SKM-1 (cell line): Measurements from ENCODE around the gene HAUS7.

Experiments
- DNase-seq: peaks from one replicate; lab custom pipeline; 2025; ENCODE audit not compliant: unreplicated experiment; lab: John Stamatoyannopoulos, UW

Gene HAUS7

DNA sequence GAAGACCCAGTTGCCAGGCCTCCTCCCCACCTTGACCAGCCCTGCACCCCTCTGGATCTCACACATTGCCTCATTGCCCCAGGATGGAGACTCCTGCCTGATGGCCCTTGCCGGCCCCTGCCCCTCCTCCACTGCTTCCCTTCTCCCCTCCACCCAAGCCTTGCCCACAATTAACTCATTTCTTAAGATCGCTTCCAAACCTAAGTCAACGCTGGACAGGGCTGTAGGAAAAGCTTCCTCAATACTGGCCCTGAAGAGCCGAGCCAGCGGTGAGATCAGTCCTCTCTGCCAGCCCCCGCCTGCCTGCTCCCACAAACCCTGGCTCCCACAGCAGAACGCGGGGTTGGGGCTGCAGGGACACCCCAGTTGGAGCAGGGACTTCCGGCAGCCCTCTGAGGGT, 7.5 kb upstream of the HAUS7 start:
- DNase-seq = no peak

DNA sequence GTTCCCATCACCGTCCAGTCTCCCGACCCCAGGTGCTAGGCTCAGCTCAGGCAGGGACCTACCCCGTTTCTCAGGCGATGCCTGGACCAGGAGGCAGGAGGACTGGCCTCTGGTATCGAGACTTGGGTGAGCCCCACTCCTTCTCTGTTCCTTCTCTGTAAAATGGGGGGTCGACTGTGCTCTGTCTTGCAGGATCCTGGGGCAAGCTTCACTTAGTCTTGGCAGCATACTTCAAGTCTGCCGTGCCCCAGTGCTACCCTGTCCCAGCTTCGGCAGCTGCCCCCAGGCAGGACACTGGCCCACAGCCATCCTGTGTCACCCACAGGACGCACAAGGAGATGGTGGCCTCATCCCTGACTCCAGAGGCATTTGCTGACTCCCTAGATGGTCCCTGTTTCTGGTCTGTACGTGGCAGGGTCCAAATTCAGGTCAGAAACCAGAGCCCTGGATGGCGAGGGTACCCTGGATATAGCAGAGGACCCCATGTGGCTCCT, 7.0 kb upstream of the HAUS7 start:
- no peak for DNase-seq

GRCh38 chrX:153476666-153477363, 6.4 kb upstream of the HAUS7 start:
- DNase-seq = no peak

DNA sequence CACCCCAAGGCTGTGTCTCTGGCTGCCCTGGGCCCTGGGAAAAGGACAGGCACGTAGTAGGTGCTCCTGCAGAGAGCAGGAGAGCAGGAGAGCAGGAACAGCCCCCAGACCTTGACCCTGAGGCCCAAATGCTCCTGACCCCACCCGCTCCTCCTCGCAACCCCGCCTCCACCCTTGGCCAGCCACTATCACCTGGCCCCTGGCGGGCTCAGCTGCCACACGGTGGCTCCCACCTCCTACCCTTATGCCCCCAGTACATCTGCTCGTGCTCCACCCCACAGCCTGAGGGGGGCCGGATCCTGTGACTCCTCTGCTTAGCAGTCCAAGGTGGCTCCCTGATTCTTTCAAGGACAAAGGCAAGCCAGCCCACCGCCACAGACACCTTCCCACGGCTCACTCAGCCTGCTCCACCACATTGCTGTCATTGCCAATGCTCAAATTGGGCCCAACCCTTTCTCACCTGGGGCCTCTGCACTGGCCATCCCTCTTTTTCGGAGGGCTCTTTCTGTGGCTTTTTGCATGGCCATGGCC, 5.4 kb upstream of the HAUS7 start:
- no peak for DNase-seq

- no peak for DNase-seq
Measured at GRCh38 chrX:153475271-153475670, 4.9 kb upstream of the HAUS7 start.

DNA sequence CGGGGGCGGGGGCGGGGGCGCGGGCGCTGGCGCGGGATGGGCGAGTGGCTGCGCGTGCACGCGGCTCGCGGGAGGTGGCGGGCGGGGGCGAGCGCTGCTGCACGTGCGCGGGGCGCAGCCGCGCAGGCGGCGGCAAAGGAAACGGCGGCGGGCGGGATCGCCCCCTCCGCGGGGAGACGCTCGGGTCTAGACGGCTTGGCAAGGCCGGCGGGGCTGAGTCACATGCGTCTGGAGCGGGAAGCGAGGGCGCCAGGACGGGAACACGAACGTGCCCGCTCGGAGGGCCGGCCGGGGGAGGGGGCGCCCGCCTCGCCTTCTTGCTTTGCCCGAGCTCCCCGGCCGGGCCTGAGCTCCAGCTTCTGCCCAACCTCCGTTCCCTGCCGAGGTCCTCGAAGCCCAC, 4.3 kb upstream of the HAUS7 start:
- no peak for DNase-seq

GRCh38 chrX:153474266-153474665, 3.9 kb upstream of the HAUS7 start:
- no peak for DNase-seq

GRCh38 chrX:153473126-153473525, 2.8 kb upstream of the HAUS7 start:
- DNase-seq = no peak

DNA sequence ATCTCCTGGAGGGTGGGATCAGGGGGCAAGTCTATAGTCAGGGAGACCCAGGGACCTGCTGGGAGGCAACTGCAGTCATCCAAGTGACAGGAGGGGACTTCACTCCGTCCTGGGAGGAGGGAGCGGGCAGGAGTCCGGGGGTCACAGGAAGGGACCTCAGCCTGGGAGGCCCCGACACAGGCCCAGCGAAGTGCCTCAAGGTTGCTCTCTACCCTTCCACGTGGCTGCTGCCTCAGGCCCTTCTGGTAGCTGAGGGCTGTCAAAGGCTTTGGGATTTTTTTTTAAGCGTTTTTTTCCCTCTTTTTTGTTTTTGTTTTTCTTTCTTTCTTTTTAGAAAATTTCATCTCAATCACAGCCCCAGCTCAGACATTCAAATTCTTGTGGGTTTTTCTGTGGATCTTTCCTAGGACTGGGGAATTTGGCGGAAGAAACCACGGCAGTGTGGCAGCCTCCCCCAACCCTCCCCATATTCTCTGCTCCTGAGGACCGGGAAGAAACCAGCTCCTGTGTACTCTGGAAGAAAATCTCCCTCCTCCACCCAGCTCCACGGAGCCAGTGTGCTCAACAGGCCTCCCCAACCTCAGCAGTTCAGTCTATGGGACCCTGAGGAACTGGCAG, 1.4 kb upstream of the HAUS7 start:
- no peak for DNase-seq

DNA sequence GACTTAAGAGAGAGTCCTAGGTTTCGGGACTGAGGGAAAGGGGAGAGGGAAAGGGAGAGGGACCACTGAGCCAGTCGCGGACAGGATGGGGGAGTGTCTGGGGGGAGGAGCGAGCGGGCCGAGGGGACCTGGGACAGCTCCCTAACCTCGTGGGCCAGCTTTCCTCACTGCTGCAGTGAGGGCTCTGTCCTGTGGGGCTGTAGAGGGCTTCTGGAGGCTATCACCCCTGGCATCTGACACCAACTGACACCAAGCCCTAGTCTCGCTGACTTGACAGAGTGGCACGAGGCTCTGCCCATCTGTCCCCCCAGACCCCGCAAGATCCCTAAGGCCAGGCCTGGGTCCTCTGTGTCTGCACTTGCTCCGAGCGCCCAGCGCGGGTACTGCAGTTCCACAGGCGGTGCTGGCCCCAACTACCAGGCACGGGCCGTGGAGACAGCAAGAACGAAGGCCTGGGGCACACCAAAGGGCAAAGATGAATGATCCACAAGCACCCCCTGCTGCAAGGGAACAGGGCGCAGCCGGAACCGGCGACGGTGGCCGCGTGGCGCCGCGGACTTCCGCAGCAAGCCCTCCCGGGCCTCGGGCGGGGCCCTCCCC, 465 bp downstream of the HAUS7 start:
- no peak for DNase-seq

GRCh38 chrX:153468008-153468580, 2.3 kb downstream of the HAUS7 start:
- no peak for DNase-seq

GRCh38 chrX:153465691-153466380, 4.5 kb downstream of the HAUS7 start:
- no peak for DNase-seq

GRCh38 chrX:153464116-153464515, 6.3 kb downstream of the HAUS7 start:
- no peak for DNase-seq

DNA sequence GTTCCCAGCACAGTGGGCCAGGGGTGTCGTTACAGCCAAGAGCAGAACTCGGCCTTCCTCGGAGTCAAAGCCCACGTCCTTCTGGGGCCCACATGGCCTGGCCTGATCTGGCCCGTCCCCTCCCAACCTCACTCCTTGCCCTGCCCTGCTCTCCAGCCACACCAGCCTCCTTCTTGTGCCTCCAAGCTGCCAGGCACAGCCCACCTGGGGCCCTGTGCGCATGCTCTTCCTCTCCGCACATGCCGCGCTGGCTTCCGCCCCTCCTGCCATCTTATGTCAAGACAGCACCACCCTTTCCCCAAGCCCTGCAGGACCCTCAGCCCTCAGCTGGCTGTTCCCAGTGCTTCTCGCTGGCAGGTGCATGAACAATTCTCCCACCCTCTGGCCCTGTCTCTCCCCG, 6.8 kb downstream of the HAUS7 start:
- DNase-seq = no peak

- no peak for DNase-seq
Measured at GRCh38 chrX:153463031-153463430, 7.3 kb downstream of the HAUS7 start.

GRCh38 chrX:153462291-153462690, 8.1 kb downstream of the HAUS7 start:
- DNase-seq = no peak

GRCh38 chrX:153460826-153461225, 9.6 kb downstream of the HAUS7 start:
- DNase-seq = no peak

- DNase-seq = no peak
Measured at GRCh38 chrX:153459986-153460385, 10.4 kb downstream of the HAUS7 start.

- no peak for DNase-seq
Measured at GRCh38 chrX:153458476-153458875, 11.9 kb downstream of the HAUS7 start.

DNA sequence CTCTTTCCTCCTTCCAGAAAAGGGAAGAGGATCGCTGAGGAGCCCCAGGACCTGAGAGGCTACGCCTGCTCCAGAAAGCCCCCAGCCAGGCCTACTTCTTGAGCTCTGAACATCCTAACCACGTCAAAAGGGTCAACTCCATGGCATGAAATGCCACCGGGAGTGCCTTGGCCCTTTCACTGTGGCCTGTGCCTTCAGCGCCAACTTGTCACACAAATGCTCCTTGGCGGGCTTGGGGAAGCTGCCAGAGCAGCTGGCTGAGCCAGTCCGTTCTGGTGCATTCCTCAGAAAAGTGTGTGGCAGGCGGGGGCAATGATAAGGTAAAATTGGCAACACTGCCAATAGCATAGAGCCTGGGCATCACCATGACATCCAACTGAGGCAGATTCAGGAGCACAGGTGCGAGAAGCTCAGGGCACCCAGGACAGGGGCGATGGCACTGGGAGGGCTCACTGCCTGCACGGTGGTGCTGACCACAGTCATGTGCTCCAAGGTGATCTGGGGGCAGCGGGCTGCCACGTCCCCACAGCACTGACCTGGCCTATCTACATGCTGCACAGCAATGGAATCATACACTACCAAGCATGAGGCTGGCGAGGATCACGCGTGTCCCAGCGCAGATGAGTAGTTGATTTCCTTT, 12.4 kb downstream of the HAUS7 start:
- DNase-seq = no peak
